Uterus (tissue), 2 donors: Measurements from ENCODE around the gene TPCN1.

Experiments
- POLR2A ChIP-seq, 2 donors: fragments of 450-650 bp; IDR thresholded peaks; one replicate each; pipeline ENCODE4 v1.6.1; 2016; ENCODE audit warnings: antibody characterized with exemption in 2 of 2, mild to moderate bottlenecking in 1 of 2, moderate library complexity in 1 of 2
- TF ChIP-seq, protein P1 (sequence below), 4 experiments: fragments of 200-600 bp in 2 of 4; fragments of 450-650 bp in 2 of 4; sonication (generic) in 2 of 4; IDR thresholded peaks; one replicate each; pipeline ENCODE4 v1.5.1; 2016 to 2019; ENCODE audit warnings: antibody characterized with exemption in 4 of 4, mild to moderate bottlenecking in 2 of 4, moderate library complexity in 1 of 4

DNA sequence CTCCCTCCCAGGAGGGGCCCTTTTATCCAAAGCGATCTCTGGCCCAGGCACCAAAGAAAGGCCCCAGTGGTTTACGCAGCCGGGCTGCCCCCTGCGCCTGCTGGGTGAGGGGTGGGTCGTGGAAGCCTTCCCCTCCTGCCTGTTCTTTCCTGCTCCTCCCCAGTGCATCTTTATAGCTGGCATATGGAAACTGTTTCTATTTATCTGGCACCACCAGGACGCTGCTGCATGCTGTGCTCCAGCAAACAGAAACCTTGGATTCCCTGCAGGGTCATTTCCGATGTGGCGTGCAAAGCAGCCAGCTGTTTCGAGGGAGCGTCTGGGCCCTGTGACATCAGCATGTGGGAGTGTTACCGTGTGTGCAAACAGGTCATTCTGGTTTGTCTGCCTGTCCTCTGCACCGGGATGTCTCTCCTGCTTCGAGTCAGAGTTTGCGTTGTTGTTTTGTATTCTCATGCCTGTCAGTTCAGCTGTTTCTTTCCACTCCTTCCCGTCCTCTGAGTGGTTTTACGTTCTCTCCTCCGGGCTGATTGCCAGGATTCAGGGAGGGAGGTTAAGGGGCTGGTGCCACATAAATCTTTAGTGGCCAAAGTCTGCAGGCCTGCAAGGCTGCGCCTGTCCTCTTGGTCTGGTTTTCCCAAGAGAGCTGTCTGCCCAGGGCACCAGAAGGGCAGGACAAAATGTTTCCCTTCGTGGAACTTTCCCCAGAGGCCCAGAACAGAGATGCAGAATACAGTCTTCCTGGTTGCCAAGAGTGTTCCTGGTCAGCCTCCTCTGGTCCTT lies 24.6 kb downstream of the TPCN1 start:
- TF ChIP-seq, protein P1, sequence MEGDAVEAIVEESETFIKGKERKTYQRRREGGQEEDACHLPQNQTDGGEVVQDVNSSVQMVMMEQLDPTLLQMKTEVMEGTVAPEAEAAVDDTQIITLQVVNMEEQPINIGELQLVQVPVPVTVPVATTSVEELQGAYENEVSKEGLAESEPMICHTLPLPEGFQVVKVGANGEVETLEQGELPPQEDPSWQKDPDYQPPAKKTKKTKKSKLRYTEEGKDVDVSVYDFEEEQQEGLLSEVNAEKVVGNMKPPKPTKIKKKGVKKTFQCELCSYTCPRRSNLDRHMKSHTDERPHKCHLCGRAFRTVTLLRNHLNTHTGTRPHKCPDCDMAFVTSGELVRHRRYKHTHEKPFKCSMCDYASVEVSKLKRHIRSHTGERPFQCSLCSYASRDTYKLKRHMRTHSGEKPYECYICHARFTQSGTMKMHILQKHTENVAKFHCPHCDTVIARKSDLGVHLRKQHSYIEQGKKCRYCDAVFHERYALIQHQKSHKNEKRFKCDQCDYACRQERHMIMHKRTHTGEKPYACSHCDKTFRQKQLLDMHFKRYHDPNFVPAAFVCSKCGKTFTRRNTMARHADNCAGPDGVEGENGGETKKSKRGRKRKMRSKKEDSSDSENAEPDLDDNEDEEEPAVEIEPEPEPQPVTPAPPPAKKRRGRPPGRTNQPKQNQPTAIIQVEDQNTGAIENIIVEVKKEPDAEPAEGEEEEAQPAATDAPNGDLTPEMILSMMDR (IDR thresholded peaks at IDR 0.05): peak in 1 of 4 experiments; percentile 43
- TF ChIP-seq POLR2A (IDR thresholded peaks at IDR 0.05): no peak
